Measurements from ENCODE around the gene TAF11L4. TPM values are rescaled to one million over a fixed set of nuclear protein-coding genes. Genes with fewer than 3 reads are reported as not detected.
A peak's percentile ranks its signal among the peaks of the same experiment; 100 is the strongest.
"Not testable (repeated sequence)": the region's sequence is repeated elsewhere in the genome, so short reads cannot be mapped to it uniquely, and the experiment has no call there.

Gene TAF11L4
- total and polyA plus RNA-seq, 7 experiments from 2014 or later, result not detected

GRCh38 chr5:17487174-17487512, 34.5 kb upstream of the TAF11L4 start:
- Mint-ChIP-seq H3K27me3 (no peaks in the 10 kb centered on the region), H3K36me3 (no peaks in the 10 kb centered on the region), H3K4me1 (no peaks in the 10 kb centered on the region), H3K4me3 (no peak overlapping the region), H3K9me3 (peaks cover 0 to 9% (median 3%) of the 10 kb centered on the region in 11 donors), H3K27ac (no peak overlapping the region)
- Histone ChIP-seq H3K4me1 (ENCODE audit: control insufficient read depth in 2 of 2, insufficient read depth in 2 of 2, low read length in 2 of 2) (no peaks in the 10 kb centered on the region), H3K27ac (ENCODE audit: low read depth, low read length) (no peak overlapping the region), H3K9me3 (ENCODE audit: control insufficient read depth in 2 of 3, low read length in 3 of 3) (no peaks in the 10 kb centered on the region), H3K36me3 (ENCODE audit: control insufficient read depth in 2 of 3, insufficient read depth in 3 of 3, low read length in 3 of 3) (no peaks in the 10 kb centered on the region), H3K27me3 (ENCODE audit: control insufficient read depth in 2 of 2, insufficient read depth in 2 of 2, low read length in 2 of 2) (no peaks in the 10 kb centered on the region), H3K4me3 (ENCODE audit: low read length) (no peak overlapping the region)
- no peak for ATAC-seq
- ChIA-PET CTCF (no interaction called here), POLR2A (no interaction called here)
- intact Hi-C loops (cut with micrococcal nuclease), result no loop called here
- DNase-seq, result no peak

- H3K36me3 Mint-ChIP-seq; H3K4me1 Mint-ChIP-seq; H3K4me3 ChIP-seq (ENCODE audit: low read length); H3K4me3 Mint-ChIP-seq; H3K9me3 ChIP-seq (ENCODE audit: control insufficient read depth in 2 of 3, low read length in 3 of 3); DNase-seq; POLR2A ChIA-PET; H3K27me3 Mint-ChIP-seq; intact Hi-C loops (cut with micrococcal nuclease); CTCF ChIA-PET; H3K27ac ChIP-seq (ENCODE audit: low read depth, low read length); H3K36me3 ChIP-seq (ENCODE audit: control insufficient read depth in 2 of 3, insufficient read depth in 3 of 3, low read length in 3 of 3); H3K4me1 ChIP-seq (ENCODE audit: control insufficient read depth in 2 of 2, insufficient read depth in 2 of 2, low read length in 2 of 2); ATAC-seq; H3K27ac Mint-ChIP-seq; H3K27me3 ChIP-seq (ENCODE audit: control insufficient read depth in 2 of 2, insufficient read depth in 2 of 2, low read length in 2 of 2): not testable (repeated sequence)
- H3K9me3 Mint-ChIP-seq, result peaks cover 0 to 14% (median 7%) of the 10 kb centered on the region in 11 donors
Observed at GRCh38 chr5:17491257-17491656, 30.3 kb upstream of the TAF11L4 start.

GRCh38 chr5:17492770-17493169, 28.8 kb upstream of the TAF11L4 start:
- ChIA-PET POLR2A (no interaction called here), CTCF (no interaction called here)
- Mint-ChIP-seq H3K9me3 (peaks cover 0 to 14% (median 7%) of the 10 kb centered on the region in 11 donors), H3K27me3 (no peaks in the 10 kb centered on the region), H3K27ac (no peak overlapping the region), H3K4me1 (no peaks in the 10 kb centered on the region), H3K4me3 (no peak overlapping the region), H3K36me3 (no peaks in the 10 kb centered on the region)
- no peaks in the 10 kb centered on the region for H3K36me3 ChIP-seq (ENCODE audit: control insufficient read depth in 2 of 3, insufficient read depth in 3 of 3, low read length in 3 of 3)
- ATAC-seq (no peak), DNase-seq (no peak)
- H3K9me3 ChIP-seq (ENCODE audit: control insufficient read depth in 2 of 3, low read length in 3 of 3), result no peaks in the 10 kb centered on the region
- H3K27me3 ChIP-seq (ENCODE audit: control insufficient read depth in 2 of 2, insufficient read depth in 2 of 2, low read length in 2 of 2), result no peaks in the 10 kb centered on the region
- H3K27ac ChIP-seq (ENCODE audit: low read depth, low read length), result no peak overlapping the region
- no peaks in the 10 kb centered on the region for H3K4me1 ChIP-seq (ENCODE audit: control insufficient read depth in 2 of 2, insufficient read depth in 2 of 2, low read length in 2 of 2)
- intact Hi-C loops (cut with micrococcal nuclease), result no loop called here
- no peak overlapping the region for H3K4me3 ChIP-seq (ENCODE audit: low read length)

- Mint-ChIP-seq H3K9me3 (peaks cover 0 to 17% (median 6%) of the 10 kb centered on the region in 11 donors), H3K4me1 (no peaks in the 10 kb centered on the region), H3K27me3 (no peaks in the 10 kb centered on the region), H3K4me3 (no peak overlapping the region), H3K27ac (peak overlapping the region in 1 of 9 donors; percentile 29), H3K36me3 (peaks cover 0 to 3% (median 0%) of the 10 kb centered on the region in 5 donors)
- H3K4me3 ChIP-seq (ENCODE audit: low read length), result no peak overlapping the region
- H3K4me1 ChIP-seq (ENCODE audit: control insufficient read depth in 2 of 2, insufficient read depth in 2 of 2, low read length in 2 of 2), result no peaks in the 10 kb centered on the region
- no peaks in the 10 kb centered on the region for H3K36me3 ChIP-seq (ENCODE audit: control insufficient read depth in 2 of 3, insufficient read depth in 3 of 3, low read length in 3 of 3)
- no peak for ATAC-seq
- no peaks in the 10 kb centered on the region for H3K27me3 ChIP-seq (ENCODE audit: control insufficient read depth in 2 of 2, insufficient read depth in 2 of 2, low read length in 2 of 2)
- intact Hi-C loops (cut with micrococcal nuclease), result no loop called here
- ChIA-PET CTCF (no interaction called here), POLR2A (no interaction called here)
- DNase-seq, result no peak
- no peaks in the 10 kb centered on the region for H3K9me3 ChIP-seq (ENCODE audit: control insufficient read depth in 2 of 3, low read length in 3 of 3)
- H3K27ac ChIP-seq (ENCODE audit: low read depth, low read length), result no peak overlapping the region
Observed at GRCh38 chr5:17497446-17497845, 24.2 kb upstream of the TAF11L4 start.

- intact Hi-C loops (cut with micrococcal nuclease), result not testable (repeated sequence)
- peaks cover 0 to 13% (median 2%) of the 10 kb centered on the region in 11 donors for H3K9me3 Mint-ChIP-seq
Observed at GRCh38 chr5:17497931-17498330, 23.7 kb upstream of the TAF11L4 start, which contains the start of gene TAF11L2. Gene TAF11L2 (plus strand): TSS chr5:17498231.

GRCh38 chr5:17511775-17512325, 9.8 kb upstream of the TAF11L4 start:
- ATAC-seq, result no peak
- DNase-seq, result no peak
- Mint-ChIP-seq H3K27ac (no peak overlapping the region), H3K4me1 (no peaks in the 10 kb centered on the region), H3K36me3 (no peaks in the 10 kb centered on the region), H3K4me3 (no peak overlapping the region), H3K9me3 (peaks cover 0 to 13% (median 2%) of the 10 kb centered on the region in 11 donors), H3K27me3 (no peaks in the 10 kb centered on the region)
- ChIA-PET CTCF (no interaction called here), POLR2A (no interaction called here)
- Histone ChIP-seq H3K27ac (ENCODE audit: low read depth, low read length) (no peak overlapping the region), H3K36me3 (ENCODE audit: control insufficient read depth in 2 of 3, insufficient read depth in 3 of 3, low read length in 3 of 3) (no peaks in the 10 kb centered on the region), H3K4me3 (ENCODE audit: low read length) (no peak overlapping the region), H3K4me1 (ENCODE audit: control insufficient read depth in 2 of 2, insufficient read depth in 2 of 2, low read length in 2 of 2) (no peaks in the 10 kb centered on the region), H3K27me3 (ENCODE audit: control insufficient read depth in 2 of 2, insufficient read depth in 2 of 2, low read length in 2 of 2) (no peaks in the 10 kb centered on the region), H3K9me3 (ENCODE audit: control insufficient read depth in 2 of 3, low read length in 3 of 3) (no peaks in the 10 kb centered on the region)
- intact Hi-C loops (cut with micrococcal nuclease), result no loop called here

More at GRCh38 chr5:17497931-17498330, 23.7 kb upstream of the TAF11L4 start, which contains the start of gene TAF11L2:
- H3K4me3 ChIP-seq (ENCODE audit: low read length); H3K36me3 Mint-ChIP-seq; H3K27me3 Mint-ChIP-seq; CTCF ChIA-PET; H3K27me3 ChIP-seq (ENCODE audit: control insufficient read depth in 2 of 2, insufficient read depth in 2 of 2, low read length in 2 of 2); DNase-seq; H3K4me1 Mint-ChIP-seq; H3K36me3 ChIP-seq (ENCODE audit: control insufficient read depth in 2 of 3, insufficient read depth in 3 of 3, low read length in 3 of 3); ATAC-seq; H3K4me1 ChIP-seq (ENCODE audit: control insufficient read depth in 2 of 2, insufficient read depth in 2 of 2, low read length in 2 of 2); H3K27ac ChIP-seq (ENCODE audit: low read depth, low read length); POLR2A ChIA-PET; H3K4me3 Mint-ChIP-seq; H3K9me3 ChIP-seq (ENCODE audit: control insufficient read depth in 2 of 3, low read length in 3 of 3): not testable (repeated sequence)
- H3K27ac Mint-ChIP-seq, result peak within 1 kb of the TSS in 1 of 9 donors; percentile 29

- H3K4me1 Mint-ChIP-seq; ATAC-seq; H3K27ac Mint-ChIP-seq; H3K27me3 Mint-ChIP-seq; H3K27me3 ChIP-seq (ENCODE audit: control insufficient read depth in 2 of 2, insufficient read depth in 2 of 2, low read length in 2 of 2); H3K27ac ChIP-seq (ENCODE audit: low read depth, low read length); POLR2A ChIA-PET; H3K36me3 ChIP-seq (ENCODE audit: control insufficient read depth in 2 of 3, insufficient read depth in 3 of 3, low read length in 3 of 3); H3K4me3 ChIP-seq (ENCODE audit: low read length); intact Hi-C loops (cut with micrococcal nuclease); H3K4me1 ChIP-seq (ENCODE audit: control insufficient read depth in 2 of 2, insufficient read depth in 2 of 2, low read length in 2 of 2); H3K9me3 ChIP-seq (ENCODE audit: control insufficient read depth in 2 of 3, low read length in 3 of 3); CTCF ChIA-PET; H3K36me3 Mint-ChIP-seq; H3K9me3 Mint-ChIP-seq; H3K4me3 Mint-ChIP-seq: not testable (repeated sequence)
- DNase-seq, result peak in 3 of 9 donors; percentile 3 to 24 (median 15)
Observed at GRCh38 chr5:17517526-17517925, 4.1 kb upstream of the TAF11L4 start.
